VCaP (cell line): ENCODE data around the gene SORCS1.

Experiments used
- H3K27ac ChIP-seq: fragments of 450-650 bp; 2 replicates; pipeline ENCODE4 v1.5.1; 2017
- TF ChIP-seq, protein P1 (sequence below): fragments of 450-650 bp; conservative IDR thresholded peaks from 2 replicates; pipeline ENCODE4 v1.5.1; 2017; ENCODE audit warnings: mild to moderate bottlenecking, moderate library complexity

SORCS1 gene

DNA sequence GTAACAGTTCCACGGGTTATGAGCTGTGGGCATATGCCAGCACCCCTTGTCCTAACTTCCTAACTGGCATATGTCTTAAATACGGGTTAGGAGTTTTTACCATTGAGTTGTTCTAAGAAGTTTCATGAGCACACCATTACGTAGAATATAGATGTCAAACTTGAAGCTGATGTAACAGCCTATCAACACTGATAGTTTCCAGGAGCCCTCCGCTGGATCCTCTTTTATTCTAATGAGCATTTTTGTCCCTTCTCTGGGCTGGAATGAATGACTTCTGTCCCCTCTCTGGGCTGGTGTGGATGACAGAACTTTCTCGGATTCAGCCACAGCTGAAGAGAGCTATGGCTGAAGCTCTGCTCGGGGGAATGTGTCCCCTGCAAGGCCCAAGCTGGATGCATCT lies 256.3 kb downstream of the SORCS1 start:
- TF ChIP-seq, protein P1, sequence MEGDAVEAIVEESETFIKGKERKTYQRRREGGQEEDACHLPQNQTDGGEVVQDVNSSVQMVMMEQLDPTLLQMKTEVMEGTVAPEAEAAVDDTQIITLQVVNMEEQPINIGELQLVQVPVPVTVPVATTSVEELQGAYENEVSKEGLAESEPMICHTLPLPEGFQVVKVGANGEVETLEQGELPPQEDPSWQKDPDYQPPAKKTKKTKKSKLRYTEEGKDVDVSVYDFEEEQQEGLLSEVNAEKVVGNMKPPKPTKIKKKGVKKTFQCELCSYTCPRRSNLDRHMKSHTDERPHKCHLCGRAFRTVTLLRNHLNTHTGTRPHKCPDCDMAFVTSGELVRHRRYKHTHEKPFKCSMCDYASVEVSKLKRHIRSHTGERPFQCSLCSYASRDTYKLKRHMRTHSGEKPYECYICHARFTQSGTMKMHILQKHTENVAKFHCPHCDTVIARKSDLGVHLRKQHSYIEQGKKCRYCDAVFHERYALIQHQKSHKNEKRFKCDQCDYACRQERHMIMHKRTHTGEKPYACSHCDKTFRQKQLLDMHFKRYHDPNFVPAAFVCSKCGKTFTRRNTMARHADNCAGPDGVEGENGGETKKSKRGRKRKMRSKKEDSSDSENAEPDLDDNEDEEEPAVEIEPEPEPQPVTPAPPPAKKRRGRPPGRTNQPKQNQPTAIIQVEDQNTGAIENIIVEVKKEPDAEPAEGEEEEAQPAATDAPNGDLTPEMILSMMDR = no peak
- no peak overlapping the region for H3K27ac ChIP-seq

DNA sequence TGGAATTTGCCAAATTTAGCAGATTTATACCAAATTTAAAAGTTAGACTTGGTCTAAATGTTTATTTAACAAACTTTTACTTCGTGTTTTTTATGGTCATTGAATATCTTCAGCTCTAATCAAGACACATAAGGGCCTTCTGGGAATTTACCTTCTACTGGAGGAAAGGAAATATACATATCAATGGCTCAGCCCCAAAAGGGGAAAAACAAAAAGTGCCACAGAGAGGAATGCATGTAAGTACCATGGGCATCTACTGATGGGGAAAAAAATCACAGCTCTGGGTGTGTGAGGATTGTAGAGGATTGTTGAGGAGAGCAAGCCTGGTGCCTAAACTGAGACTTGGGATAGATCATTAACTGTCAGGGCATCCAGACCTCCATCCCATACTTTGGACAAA lies 260.3 kb downstream of the SORCS1 start:
- TF ChIP-seq, protein P1 = no peak
- H3K27ac ChIP-seq = no peak overlapping the region

DNA sequence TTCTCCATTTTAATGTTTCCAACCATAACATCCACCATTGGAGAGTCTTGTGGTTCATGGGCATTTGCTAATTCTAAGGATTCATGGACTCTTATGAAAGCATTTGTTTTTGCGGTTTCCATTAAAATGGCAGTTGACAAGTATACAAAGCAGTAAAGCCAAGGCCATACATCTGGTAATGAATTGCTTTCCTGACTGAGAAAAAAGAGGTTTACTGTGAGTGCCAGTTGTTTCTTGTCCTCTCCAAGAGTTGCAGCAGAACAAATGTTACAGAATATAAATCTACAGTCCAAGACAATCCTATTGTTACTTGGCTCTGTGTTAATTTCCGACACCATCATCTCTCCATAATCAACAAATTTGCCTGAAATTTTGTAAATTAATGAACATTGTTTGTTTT lies 261.3 kb downstream of the SORCS1 start:
- TF ChIP-seq, protein P1 = no peak
- no peak overlapping the region for H3K27ac ChIP-seq

DNA sequence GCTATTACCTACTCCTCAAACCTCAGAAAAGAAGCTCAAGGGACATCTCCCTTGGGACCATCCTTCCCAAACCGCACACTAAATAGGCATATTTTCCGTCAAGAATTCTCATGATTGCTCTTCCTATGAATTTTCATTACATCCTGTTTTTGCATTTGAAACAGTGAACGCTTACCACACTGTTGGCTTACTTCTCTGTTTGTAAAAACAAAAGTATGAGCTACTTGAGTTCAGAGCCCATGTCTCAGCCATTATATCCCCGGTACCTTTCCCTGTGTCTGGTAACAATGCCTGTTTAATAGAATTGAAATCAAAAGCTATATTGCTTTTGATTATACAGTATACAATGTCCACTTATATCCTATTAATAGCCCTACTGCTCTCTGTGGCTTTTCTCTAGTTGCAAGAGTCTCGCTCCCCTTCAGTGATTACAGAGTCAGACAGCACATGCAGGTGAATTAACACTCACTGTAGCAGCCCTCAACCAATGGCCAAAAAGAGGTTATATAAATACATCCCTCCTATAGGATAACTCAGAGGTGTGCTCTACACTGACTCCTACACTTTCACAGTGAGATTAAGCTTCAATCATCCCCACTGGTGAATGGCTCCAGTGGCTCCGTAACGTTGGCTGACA lies 264.4 kb downstream of the SORCS1 start:
- H3K27ac ChIP-seq = no peak overlapping the region
- TF ChIP-seq, protein P1 = no peak

DNA sequence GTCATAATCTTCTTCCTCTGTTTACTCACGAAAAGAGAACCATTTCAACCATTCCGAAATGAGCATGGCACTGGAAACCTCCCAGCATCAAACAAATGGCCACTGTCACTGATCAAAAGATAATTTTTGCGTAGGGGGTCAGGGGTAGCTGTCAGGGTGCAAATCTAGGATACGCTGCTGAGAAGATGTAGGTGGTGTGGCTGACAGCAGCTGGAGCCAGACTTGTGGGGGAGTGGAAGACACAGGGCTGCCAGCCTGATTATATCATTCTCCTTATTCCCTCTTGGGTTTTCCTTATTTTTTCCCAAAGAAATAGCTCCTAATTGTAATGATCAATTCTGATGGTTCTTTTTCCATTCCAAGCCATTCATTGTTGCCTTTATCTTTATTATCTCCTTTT lies 266.1 kb downstream of the SORCS1 start:
- TF ChIP-seq, protein P1 = no peak
- H3K27ac ChIP-seq = no peak overlapping the region

DNA sequence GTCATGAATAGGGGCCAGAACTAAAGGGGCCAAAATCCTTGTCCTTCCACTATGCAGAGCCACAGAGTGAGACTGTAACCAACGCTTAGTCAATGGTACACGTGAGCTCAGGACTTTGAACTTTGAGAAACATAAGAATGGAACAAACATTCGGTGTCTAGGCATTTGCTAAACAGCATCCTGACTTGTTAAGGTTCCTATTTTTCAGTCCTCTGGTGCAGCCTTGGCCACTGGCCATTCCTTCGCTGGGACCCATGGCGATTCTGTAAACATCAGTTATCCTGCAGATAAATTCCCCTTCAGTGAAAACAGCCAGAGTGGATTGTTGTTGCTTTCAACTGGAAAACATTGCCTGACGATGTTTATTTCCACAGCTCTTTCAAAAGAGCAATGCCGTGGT lies 266.8 kb downstream of the SORCS1 start:
- H3K27ac ChIP-seq = no peak overlapping the region
- TF ChIP-seq, protein P1 = no peak

DNA sequence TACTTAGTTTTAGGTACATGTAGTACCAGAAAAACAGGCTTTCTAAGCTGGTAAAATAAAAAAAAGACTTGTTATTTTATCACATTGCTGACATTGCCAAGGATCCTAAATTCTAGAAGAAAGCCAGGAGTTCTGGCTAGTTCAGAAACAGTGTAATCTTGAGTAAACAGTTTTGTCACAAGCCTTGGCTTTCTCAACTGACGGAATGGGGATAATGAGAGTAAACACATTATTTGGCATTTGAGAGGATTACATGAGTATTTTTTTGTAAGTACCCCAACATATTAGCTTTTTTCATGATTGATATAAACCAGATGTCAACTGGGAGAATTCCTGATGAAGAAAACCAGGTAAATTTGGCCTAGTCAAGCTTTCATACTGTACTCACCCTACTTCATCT lies 269.8 kb downstream of the SORCS1 start:
- TF ChIP-seq, protein P1 = no peak
- H3K27ac ChIP-seq = no peak overlapping the region

DNA sequence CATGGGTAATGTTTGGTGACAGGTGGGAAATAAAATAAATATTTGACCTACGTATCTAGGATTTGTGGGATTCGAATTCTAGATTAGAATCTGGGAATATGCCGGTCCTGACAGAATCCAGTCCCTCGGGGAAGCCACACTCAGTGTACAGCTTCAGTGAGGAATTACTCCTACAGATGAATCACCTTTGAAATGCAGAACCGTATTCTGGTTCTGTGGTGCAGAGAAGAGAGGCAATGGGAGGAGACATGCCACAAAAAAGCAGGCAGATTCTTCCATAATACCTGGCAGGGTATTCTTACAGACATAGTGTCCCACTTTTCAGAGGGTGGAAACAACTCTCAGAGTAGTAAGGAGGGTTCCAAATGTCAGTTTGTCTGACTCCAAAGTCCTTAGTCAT lies 286.9 kb downstream of the SORCS1 start:
- TF ChIP-seq, protein P1 = no peak
- no peak overlapping the region for H3K27ac ChIP-seq
